Mucosa of gallbladder (tissue), 1 donor: ENCODE results near the gene IMPDH2. TPM values are rescaled to one million over a fixed set of nuclear protein-coding genes. Genes with fewer than 3 reads are reported as not detected.
A peak's percentile ranks its signal among the peaks of the same experiment; 100 is the strongest.
"Not testable (repeated sequence)": the region's sequence is repeated elsewhere in the genome, so short reads cannot be mapped to it uniquely, and the experiment has no call there.

Experiments used
- DNase-seq: peaks from one replicate; pipeline ENCODE4 v3.0.0-alpha.2; 2020; ENCODE audit warnings: low spot score
- total RNA-seq: library from RNA; stranded (reverse); gene quantifications from one replicate; pipeline ENCODE4 v1.2.1, GENCODE V29; 2021
- donor health status: DM: no; HTN: no; CAD: no.

Gene IMPDH2
- total RNA-seq, 1 donor from 2014 or later = 136 TPM

DNA sequence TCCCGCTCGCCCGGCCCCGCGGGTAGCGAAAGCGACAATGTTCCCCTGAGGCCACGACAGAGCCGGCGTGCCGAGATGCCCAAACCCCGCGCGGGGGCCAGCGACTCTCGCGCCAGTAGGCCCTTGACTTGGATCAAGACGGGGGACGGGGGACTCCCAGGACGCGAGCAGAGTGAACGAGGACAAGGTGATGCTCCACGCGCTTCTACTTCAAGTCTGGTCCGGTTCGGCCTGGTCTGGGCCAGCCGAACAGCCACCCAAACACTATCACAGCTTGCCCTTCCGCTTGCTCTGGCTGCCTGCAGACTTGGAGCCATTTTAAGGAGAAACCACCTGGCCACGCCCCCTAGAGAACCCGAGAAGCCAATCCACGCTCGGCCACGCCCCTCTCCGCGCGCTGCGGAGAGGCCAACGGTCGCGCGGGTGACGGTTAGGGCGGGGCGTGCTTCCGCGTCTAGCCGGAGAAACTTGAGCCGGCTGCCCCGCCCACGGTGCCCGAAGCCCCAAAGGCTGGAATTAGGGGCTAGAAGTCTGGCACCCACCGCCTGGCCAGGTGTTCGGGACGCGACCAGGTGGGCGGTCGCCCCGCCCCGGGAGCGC is 7.9 kb downstream of the IMPDH2 start:
- DNase-seq = peak; percentile 99

DNA sequence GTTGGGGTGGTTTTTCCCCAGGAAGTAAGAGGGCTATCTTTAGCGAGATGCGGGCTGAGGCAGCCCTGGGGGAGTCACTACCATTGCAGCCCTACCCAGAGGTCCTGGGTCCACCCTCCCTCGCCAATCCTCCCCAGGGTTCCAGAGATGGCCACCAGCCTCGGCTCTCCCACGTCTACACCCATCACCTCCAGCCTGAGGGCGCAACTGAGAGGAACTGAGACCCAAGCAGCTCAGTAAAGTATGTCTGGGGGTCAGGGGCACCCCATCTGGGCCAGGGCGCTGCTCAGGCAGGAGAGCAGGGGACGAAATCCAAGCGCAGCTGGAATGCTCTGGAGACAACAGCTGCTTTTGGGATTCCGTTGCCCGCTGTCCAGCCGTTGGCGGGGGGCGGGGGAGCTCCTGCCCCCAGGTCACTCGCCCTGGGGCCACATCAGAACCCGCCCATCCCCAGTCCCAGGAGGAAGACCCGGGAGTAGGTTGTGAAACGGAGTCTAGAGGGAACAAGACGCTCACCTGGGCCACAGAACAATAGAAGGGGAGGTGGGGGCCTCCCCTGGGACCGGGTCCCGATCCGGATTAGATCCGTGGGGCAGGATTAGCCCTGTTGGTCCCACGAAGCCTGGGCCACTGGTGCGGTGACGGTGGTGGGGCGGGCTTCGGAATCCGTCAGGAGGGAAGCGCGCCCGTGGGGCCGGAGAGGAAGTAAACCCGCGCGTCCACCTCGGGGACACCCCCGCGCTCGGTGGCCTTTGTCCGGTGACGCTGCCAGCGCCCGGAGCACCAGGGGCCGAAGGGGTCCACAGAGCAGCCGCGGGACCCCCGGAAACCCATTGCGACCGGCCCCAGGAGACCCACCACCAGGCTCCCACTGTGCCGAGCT is 8.6 kb downstream of the IMPDH2 start:
- peak; percentile 37 for DNase-seq

DNA sequence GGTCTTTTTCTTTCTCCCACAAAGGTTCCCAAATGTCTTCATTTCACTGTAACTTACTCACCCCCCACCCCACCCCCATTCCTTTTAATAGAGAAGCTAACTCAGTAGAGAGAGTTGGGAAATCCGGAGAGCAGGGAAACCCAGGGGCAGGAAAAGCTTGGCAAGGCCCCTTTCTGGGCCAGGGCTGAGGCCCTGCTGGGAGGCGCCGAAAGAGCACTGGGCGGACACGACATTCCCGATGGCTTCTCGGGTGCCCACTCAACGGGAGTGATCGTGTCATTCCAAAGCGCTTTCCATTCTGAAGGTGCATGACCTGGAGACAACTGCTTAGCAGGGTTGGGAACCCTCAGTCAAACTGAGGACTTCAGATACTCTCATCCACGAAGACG is 9.3 kb downstream of the IMPDH2 start:
- no peak for DNase-seq

DNA sequence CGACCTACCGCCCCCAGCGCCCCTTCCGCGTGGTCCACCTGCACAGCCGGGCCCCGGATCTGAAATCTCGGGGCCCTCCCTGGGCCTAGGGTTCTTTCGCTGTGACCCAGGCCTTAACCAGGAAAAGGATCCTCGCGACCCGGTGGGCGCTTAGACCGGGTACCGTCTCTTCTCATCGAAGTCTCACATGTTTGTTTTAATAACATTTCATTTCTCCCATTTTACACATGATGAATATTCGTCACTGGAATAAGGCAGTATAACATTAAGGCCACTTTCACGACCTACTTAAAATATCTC is 10.5 kb downstream of the IMPDH2 start:
- DNase-seq = no peak

DNA sequence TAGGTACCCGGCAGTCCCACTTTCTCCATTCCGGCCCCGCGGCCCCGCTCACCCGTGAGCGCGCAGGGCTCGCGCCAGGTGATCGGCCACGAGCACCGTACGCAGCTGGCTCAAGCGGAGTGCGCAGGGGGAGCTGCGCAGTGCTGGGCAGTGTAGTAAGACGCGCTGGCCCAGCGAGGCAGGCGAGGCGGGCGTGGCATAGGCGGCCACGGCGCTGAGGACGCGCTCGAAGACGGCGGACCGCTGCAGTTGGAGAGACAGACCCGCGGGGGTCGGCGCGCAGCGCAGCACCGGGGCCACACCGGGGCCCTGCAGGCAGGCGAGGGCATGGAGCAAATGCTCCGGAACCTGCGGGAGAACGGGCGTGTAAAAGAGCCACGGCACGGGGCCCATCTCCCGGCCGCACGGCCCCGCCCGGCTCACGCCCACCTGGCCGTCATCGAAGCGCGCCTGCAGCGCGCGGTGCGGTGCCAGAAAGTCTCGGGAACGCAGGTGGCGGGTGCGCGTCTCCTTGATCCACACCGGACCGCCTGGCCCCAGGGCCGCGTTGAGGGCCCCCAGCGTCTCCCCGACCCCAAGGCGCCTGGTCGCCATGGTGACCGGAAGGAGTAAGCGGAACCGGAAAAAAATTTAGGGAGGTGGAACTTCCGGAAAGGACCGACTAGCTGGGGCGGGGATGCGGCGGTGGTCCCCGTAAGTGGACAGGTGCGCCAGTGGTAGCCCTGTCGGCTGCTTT is 11.1 kb downstream of the IMPDH2 start, which contains the start of gene DALRD3:
Gene DALRD3, minus strand, starts transcription at position 610 of the 736 bp plus-strand sequence. Its CDS starts 16 bp downstream, at position 594.
- DNase-seq = peak; percentile 63

DNA sequence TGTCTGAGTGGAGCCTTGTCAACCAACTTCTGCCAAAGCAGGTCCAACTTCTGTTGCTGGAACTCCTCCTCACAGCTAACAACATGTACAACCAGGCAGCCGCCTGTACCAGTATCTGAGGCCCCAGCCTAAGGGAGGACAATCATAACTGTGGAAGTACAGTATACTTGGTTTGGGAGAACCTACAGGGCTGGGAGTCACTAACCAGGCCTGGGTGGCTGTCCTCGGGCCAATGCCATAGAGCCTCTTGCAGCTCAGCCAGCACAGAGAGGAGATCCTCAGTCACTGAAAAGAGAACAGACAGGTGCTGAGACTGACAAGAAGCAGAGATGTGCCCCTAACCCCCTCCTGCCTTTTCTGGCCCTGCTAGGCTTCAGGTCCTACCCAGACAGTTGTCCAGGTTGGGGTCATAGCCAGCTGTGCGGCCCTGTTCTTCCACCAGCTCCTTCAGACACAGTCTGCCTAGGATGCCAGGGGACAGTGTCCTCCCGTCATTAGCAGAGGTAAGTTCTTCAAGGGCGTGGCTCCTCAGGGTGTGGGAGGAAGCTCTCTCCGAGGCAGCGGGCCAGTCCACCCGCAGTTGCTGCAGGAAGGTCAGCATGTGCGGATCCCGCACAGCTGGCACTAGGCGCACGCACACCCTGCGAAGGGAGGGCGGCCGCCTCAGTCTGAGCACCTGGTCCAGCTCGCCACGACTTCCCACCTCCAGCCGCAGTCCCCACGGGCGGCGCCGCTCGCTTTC is 11.8 kb downstream of the IMPDH2 start:
- DNase-seq = no peak

DNA sequence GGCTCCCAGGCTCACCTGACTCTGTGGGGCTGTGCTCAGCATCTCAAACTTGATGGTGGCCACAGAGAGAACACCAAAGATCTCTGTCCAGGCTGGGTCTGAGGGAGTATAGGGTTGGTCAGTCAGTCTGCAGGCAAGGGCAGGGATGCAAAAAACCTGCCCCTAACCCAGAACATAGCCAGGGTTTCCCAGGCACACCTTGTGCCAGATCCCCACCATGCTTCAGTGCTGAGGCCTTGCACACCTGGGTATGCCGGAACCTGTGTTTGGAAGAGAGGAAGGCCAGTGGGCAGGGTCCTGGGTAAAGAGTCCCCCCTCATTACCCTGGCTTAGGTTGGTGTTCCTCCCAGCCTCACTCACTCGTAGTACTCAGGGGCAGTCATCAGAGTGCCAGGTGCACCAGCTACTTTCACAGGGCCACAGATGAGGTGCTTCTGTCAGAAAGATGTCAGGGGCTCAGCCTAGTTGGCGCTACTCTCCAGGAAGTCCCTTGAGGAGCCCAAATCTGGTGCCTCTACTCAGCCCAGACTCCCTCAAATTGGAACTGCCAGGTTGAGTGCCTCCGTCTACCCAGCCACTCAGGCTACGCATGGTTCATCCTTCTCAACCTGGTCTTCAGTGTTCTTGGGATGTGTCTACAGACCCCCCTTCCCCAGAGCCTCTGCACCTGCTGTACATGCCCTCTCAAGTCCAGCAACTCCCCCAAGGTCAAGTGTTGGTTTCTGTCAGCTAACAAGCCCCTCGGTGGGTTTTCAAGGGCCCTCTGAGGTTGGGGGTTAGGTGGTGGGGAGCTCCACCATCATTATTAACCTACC is 12.6 kb downstream of the IMPDH2 start:
- DNase-seq = no peak

DNA sequence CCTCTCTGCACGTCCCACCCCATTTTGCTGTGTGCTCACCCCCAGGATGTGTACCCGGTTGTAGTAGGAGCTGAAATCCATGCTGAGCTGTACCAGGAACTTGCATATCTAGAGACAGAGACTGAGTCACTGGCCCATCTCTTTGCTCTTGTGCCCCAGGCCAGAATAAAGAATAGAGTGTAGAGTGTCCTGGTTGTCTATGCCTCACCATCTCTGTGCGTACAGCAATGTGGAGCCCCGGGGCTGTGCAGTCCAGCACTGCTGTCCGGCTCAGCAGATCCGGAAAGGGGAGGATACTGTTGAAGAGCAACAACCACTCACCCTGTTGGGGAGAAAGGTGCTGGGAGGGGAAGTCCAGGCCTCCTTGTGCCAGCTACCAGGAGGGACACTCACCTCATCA is 13.4 kb downstream of the IMPDH2 start:
- DNase-seq = no peak

DNA sequence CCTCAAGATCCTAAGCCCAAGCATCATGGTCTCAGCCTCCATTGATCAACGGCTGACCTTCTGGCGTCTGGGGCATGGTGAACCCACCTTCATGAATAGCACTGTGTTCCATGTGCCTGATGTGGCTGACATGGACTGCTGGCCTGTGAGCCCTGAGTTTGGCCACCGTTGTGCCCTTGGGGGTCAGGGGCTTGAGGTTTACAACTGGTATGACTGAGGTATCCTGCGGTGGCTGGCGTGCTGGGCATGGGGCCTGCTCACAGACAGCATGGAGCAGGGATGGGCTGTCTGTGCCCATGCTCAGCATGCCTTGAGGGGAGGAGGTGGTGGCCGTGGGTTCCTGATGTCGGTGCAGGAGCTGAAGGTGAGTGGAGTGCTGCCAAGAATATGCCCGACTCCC is 14.1 kb downstream of the IMPDH2 start:
- DNase-seq = no peak

DNA sequence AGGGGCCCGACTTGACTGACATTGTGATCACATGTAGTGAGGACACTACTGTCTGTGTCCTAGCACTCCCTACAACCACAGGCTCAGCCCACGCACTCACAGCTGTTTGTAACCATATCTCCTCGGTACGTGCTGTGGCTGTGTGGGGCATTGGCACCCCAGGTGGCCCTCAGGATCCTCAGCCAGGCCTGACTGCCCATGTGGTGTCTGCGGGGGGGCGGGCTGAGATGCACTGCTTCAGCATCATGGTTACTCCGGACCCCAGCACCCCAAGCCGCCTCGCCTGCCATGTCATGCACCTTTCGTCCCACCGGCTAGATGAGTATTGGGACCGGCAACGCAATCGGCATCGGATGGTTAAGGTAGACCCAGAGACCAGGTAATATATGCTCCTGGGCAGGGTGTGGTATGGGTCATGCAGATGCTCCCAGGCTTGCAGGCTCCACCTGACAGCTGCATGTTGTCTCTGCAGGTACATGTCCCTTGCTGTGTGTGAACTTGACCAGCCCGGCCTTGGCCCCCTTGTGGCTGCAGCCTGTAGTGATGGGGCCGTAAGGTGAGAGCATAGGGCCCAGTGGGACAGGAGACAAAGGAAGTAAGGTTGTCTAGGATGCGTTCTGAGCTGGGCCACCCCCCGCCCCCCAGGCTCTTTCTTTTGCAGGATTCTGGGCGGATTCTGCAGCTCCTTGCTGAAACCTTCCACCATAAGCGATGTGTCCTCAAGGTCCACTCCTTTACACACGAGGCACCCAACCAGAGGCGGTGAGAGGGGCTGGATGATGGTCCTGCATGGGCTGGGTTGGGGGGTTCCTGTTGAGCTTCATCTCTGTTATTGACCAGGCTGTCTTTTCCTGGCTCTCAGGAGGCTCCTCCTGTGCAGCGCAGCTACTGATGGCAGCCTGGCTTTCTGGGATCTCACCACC is 15.2 kb downstream of the IMPDH2 start:
- DNase-seq = no peak

DNA sequence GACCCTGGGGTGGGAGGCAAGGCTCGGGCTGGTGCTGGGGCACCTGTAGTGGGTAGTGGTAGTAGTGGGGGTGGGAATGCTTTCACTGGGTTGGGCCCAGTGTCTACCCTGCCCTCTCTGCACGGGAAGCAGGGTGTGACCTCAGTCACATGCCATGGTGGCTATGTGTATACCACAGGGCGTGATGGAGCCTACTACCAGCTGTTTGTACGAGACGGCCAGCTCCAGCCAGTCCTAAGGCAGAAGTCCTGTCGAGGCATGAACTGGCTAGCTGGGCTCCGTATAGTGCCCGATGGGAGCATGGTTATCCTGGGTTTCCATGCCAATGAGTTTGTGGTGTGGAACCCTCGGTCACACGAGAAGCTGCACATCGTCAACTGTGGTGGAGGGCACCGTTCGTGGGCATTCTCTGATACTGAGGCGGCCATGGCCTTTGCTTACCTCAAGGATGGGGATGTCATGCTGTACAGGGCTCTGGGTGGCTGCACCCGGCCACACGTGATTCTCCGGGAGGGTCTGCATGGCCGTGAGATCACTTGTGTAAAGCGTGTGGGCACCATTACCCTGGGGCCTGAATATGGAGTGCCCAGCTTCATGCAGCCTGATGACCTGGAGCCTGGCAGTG is 16.0 kb downstream of the IMPDH2 start:
- no peak for DNase-seq

DNA sequence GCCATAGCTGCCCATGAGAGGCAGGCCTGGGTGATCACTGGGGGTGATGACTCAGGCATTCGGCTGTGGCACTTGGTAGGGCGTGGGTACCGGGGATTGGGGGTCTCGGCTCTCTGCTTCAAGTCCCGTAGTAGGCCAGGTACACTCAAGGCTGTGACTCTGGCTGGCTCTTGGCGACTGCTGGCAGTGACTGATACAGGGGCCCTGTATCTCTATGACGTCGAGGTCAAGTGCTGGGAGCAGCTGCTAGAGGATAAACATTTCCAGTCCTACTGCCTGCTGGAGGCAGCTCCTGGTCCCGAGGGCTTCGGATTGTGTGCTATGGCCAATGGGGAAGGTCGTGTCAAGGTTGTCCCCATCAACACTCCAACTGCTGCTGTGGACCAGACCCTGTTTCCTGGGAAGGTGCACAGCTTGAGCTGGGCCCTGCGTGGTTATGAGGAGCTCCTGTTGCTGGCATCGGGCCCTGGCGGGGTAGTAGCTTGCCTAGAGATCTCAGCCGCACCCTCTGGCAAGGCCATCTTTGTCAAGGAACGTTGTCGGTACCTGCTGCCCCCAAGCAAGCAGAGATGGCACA is 16.7 kb downstream of the IMPDH2 start:
- DNase-seq = no peak

DNA sequence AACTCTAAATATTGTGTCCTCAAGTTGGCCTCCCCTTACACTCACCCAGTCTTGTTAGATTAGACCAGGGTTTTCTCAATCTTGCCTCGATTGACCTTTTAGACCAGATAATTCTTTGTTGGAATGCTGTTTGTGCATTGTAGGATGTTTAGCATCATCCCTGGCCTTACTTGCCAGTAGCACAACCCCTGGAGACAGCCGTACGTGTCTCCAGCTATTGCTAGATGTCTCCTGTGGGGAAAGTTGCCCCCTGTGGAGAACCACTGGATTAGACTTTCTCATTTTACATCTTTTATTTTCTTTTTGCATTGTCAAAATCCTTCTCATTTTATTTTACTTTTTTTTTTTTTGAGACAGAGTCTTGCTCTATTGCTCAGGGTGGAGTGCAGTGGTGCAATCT is 19.8 kb downstream of the IMPDH2 start:
- no peak for DNase-seq

DNA sequence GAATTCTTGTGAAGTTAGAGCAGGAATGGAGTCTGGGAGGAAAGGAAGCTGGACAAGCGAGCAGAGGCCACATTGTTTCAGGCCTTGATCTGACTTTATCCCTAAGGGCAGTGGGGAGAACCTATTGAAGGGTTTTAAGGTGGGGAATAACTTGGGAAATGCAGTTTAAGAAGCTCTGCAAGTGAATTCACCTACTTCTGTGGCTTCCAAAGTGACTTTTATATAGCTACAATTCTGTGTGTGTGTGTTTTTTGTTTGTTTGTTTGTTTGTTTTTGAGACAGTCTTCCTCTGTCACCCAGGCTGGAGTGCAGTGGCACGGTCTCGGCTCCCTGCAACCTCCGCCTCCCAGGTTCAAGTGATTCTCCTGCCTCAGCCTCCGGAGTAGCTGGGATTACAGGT is 20.6 kb downstream of the IMPDH2 start:
- not testable (repeated sequence) for DNase-seq

DNA sequence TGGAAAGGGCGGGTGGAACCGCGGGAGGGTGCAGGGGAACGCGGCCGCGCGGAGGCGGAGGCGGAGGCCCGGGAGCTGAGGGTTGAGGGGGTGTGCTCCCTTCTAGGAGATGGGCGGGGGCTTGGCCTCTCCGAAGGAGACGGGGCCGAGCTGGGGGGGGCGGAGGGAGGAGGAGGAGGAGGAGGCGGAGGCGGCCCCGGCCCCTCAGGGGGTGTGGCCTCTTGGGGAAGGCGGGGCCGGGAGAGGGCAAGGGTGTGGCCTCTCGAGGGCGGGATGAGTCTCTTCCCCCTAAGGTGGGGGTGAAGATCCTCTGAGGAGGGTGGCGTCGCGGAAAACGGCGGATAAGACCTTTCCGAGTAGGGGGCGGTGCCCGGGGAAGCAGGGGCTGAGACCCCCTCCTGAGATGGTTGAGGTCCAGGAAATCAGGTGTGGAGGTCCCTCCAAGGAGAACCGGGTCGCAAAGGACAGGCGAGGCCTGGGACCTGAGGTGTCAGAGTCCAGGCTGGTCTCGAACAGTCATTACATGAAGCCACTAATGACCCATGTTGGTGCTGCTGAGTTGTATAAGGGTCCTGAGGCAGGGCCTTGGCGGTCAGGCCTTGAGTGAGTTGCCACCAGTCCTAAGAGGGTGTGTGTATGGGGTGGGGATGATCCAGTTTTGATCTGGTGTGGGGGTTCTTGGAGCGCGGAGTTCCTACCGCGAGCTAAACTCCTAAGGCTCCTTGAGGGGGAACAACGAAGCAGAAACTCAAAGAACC is 21.2 kb downstream of the IMPDH2 start:
- peak; percentile 85 for DNase-seq

DNA sequence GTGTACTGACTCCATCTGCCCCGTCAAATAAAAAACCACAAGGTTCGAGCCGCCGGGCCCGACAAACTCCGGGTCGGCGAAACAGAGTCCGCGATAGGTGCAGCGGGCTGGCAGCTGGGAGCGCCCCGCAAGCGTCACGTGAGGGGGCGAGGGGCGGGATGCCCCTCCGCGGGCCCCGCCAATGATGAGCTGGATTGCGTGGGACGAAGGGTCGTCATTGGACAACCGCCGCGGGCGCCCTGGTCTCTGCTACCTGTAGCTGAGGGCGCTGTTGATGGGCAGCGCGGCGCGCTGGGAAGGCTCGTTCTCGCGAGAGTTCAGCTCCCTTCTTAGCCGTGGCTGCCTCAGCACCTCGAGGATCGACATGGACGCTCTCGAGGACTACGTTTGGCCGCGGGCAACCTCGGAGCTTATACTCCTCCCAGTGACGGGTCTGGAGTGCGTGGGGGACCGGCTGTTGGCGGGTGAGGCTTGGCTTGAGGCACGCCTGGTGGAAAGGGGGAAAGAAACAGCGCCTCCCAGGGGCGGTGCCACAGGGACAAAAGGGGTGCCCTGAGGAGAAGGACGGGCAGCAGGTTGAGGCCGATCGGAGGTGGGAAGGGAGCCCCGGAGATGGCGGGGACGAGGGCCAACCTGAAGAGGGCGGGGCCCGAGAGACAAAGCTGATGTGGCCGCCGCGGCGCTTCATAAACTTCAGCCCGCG is 22.0 kb downstream of the IMPDH2 start, which contains the start of gene WDR6:
Gene WDR6, plus strand, starts transcription at position 324 of the 703 bp plus-strand sequence. Its CDS starts 41 bp downstream, at position 365.
- DNase-seq = peak; percentile 98

DNA sequence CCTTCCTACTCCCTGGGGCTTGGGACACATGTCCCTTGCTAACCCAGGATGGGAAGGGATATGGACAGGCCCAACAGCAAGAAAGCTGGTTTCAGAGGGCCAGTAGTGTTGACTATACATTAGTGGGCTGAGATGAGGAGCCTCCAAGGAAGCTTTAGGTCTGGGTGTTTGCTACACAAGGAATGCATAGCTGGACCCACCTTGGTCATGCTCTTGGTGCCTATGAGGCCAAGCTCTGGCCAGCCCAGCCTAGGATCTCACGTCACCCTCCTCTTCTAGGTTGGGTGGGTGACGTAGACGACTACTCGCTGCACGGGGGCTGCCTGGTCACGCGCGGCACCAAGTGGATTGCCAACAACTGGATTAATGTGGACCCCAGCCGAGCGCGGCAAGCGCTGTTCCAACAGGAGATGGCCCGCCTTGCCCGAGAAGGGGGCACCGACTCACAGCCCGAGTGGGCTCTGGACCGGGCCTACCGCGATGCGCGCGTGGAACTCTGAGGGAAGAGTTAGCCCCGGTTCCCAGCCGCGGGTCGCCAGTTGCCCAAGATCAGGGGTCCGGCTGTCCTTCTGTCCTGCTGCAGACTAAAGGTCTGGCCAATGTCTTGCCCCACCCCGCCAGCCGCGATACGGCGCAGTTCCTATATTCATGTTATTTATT is 22.7 kb downstream of the IMPDH2 start:
- DNase-seq = peak; percentile 49
